Tibial nerve (tissue), 4 donors: ENCODE results near the gene GNAI3.

Source experiments
- EP300 ChIP-seq, 2 donors: sonication (generic); formaldehyde crosslinking; IDR thresholded peaks; one replicate each; pipeline ENCODE4 v1.6.1; 2017; ENCODE audit warnings: antibody characterized with exemption in 2 of 2, mild to moderate bottlenecking in 1 of 2
- POLR2A ChIP-seq, 2 donors: fragments of 450-650 bp; IDR thresholded peaks; one replicate each; pipeline ENCODE4 v1.6.1; 2017; ENCODE audit warnings: antibody characterized with exemption in 2 of 2, mild to moderate bottlenecking in 2 of 2, moderate library complexity in 2 of 2
- TF ChIP-seq, protein P1 (sequence below), 5 experiments: fragments of 200-600 bp in 3 of 5; fragments of 450-650 bp in 2 of 5; sonication (generic) in 3 of 5; IDR thresholded peaks; one replicate each; pipeline ENCODE4 v1.5.1; 2016 to 2019; ENCODE audit warnings: antibody characterized with exemption in 5 of 5, mild to moderate bottlenecking in 3 of 5, moderate library complexity in 2 of 5

DNA sequence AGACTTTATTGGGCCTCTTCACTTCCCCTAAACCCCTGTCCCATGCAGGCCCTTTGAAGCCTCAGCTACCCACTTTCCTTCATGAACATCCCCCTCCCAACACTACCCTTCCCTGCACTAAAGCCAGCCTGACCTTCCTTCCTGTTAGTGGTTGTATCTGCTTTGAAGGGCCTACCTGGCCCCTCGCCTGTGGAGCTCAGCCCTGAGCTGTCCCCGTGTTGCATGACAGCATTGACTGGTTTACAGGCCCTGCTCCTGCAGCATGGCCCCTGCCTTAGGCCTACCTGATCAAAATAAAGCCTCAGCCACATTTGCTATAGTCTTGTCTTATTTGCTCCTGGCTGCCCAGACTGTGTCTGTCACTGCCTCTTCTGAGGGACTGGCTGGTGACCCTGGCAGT is 113.0 kb downstream of the GNAI3 start:
- TF ChIP-seq, protein P1, sequence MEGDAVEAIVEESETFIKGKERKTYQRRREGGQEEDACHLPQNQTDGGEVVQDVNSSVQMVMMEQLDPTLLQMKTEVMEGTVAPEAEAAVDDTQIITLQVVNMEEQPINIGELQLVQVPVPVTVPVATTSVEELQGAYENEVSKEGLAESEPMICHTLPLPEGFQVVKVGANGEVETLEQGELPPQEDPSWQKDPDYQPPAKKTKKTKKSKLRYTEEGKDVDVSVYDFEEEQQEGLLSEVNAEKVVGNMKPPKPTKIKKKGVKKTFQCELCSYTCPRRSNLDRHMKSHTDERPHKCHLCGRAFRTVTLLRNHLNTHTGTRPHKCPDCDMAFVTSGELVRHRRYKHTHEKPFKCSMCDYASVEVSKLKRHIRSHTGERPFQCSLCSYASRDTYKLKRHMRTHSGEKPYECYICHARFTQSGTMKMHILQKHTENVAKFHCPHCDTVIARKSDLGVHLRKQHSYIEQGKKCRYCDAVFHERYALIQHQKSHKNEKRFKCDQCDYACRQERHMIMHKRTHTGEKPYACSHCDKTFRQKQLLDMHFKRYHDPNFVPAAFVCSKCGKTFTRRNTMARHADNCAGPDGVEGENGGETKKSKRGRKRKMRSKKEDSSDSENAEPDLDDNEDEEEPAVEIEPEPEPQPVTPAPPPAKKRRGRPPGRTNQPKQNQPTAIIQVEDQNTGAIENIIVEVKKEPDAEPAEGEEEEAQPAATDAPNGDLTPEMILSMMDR (IDR thresholded peaks at IDR 0.05) = no peak
- TF ChIP-seq POLR2A (IDR thresholded peaks at IDR 0.05) (no peak), EP300 (IDR thresholded peaks at IDR 0.05) (no peak)
